K562 (cell line): ENCODE measurements around the gene PPP1R12B. TPM values are rescaled to one million over a fixed set of nuclear protein-coding genes. Genes with fewer than 3 reads are reported as not detected.

Source experiments
- ARNT ChIP-seq, 2 experiments: fragments of 450-650 bp; IDR thresholded peaks; 2 replicates each; pipeline ENCODE4 v1.6.1; 2016; ENCODE audit warnings: mild to moderate bottlenecking in 1 of 2
- BRD9 ChIP-seq: fragments of 450-650 bp; IDR thresholded peaks from 2 replicates; pipeline ENCODE4 v1.6.1; 2018; ENCODE audit warnings: low read depth; ENCODE audit not compliant: partially characterized antibody
- C11orf30 ChIP-seq: fragments of 450-650 bp; IDR thresholded peaks from 2 replicates; pipeline ENCODE4 v1.6.1; 2016; ENCODE audit warnings: low read depth, mild to moderate bottlenecking
- CSDE1 ChIP-seq, 2 experiments: fragments of 450-650 bp; IDR thresholded peaks; 2 replicates each; pipeline ENCODE4 v1.6.1; 2016; ENCODE audit warnings: mild to moderate bottlenecking in 1 of 2
- CXXC5 ChIP-seq: fragments of 250-450 bp; sonication (Bioruptor Pico); IDR thresholded peaks from 2 replicates; pipeline ENCODE4 v1.8.0; 2022; ENCODE audit warnings: inconsistent platforms, mild to moderate bottlenecking, moderate library complexity
- EHMT2 ChIP-seq: fragments of 450-650 bp; IDR thresholded peaks from 2 replicates; pipeline ENCODE4 v1.6.1; 2018; ENCODE audit warnings: antibody characterized with exemption
- GATAD2A ChIP-seq: fragments of 450-650 bp; IDR thresholded peaks from 2 replicates; pipeline ENCODE4 v1.6.1; 2017
- HDAC3 ChIP-seq: fragments of 450-650 bp; IDR thresholded peaks from 2 replicates; pipeline ENCODE4 v1.6.1; 2018; ENCODE audit warnings: borderline replicate concordance, mild to moderate bottlenecking, moderate library complexity; ENCODE audit not compliant: partially characterized antibody
- MEF2D ChIP-seq: conservative IDR thresholded peaks from 2 replicates; pipeline ENCODE4 v1.6.1; 2016; ENCODE audit warnings: low read depth, missing genetic modification characterization, missing compliant biosample characterization
- MTA3 ChIP-seq: fragments of 450-650 bp; formaldehyde crosslinking; IDR thresholded peaks from 2 replicates; pipeline ENCODE4 v1.6.1; 2017; ENCODE audit warnings: mild to moderate bottlenecking, borderline replicate concordance
- SRF ChIP-seq, 2 experiments: fragments of 250-450, 450-650 bp in 1 of 2; sonication (Bioruptor Pico) in 1 of 2; sonication (generic) in 1 of 2; formaldehyde crosslinking; IDR thresholded peaks; 2 replicates each; pipeline versions ENCODE4 v1.5.0 to v1.5.1; 2020 to 2022; ENCODE audit warnings: mild to moderate bottlenecking in 1 of 2, missing genetic modification reagents in 1 of 2
- ZBTB17 ChIP-seq: fragments of 450-650 bp; formaldehyde crosslinking; IDR thresholded peaks from 2 replicates; pipeline ENCODE4 v1.4.0; 2020; ENCODE audit warnings: mild to moderate bottlenecking
- ZBTB34 ChIP-seq: fragments of 250-450 bp; sonication (Bioruptor Pico); IDR thresholded peaks from 2 replicates; pipeline ENCODE4 v1.8.0; 2021; ENCODE audit warnings: mild to moderate bottlenecking, moderate library complexity
- ZBTB9 ChIP-seq: fragments of 450-650 bp; formaldehyde crosslinking; IDR thresholded peaks from 2 replicates; pipeline ENCODE4 v1.4.0; 2020; ENCODE audit warnings: mild to moderate bottlenecking, moderate library complexity
- ZNF318 ChIP-seq, 2 experiments: fragments of 450-650 bp; IDR thresholded peaks; 2 replicates each; pipeline ENCODE4 v1.6.1; 2016; ENCODE audit warnings: mild to moderate bottlenecking in 2 of 2, borderline replicate concordance in 1 of 2, low read depth in 1 of 2, moderate library complexity in 1 of 2
- ZNF589 ChIP-seq: fragments of 200-800 bp; sonication (Bioruptor generic); IDR thresholded peaks from 2 replicates; pipeline ENCODE4 v1.6.1; 2016; ENCODE audit warnings: low read depth, missing genetic modification characterization, missing compliant biosample characterization
- polyA plus RNA-seq, 8 experiments: library from polyadenylated mRNA; depleted of rRNA in 4 of 8; stranded (reverse) in 5 of 8; unstranded in 3 of 8; fragments of >200 nt; fragmentation: Nextera tagmentation in 2 of 8; fragmentation: Illumina TruSeq in 1 of 8; extraction: Ambion mirVana in 2 of 8; extraction: Trizol in 1 of 8; gene quantifications; 2 replicates each; pipeline versions ENCODE4 v1.2.1 to v1.2.3, GENCODE V29; 2011 to 2014; ENCODE audit warnings: inconsistent platforms in 1 of 8, missing spikeins in 1 of 8
- total RNA-seq, 7 experiments: library from RNA; depleted of rRNA in 6 of 7; stranded (reverse); fragments of >200 nt in 6 of 7; fragmentation: Illumina TruSeq in 2 of 7; extraction: Trizol in 2 of 7; gene quantifications; 2 replicates each; pipeline versions ENCODE4 v1.2.1 to v1.2.3, GENCODE V29; 2011 to 2021; ENCODE audit warnings: low replicate concordance in 1 of 7

PPP1R12B gene
- total and polyA plus RNA-seq, 9 of the 15 experiments (the other 6 are each of a cell fraction or from before 2014, with no cell fraction given): 0.73 to 16.9 (median 13.6) TPM

- TF ChIP-seq ZNF318 (IDR thresholded peaks at IDR 0.05; ENCODE audit: borderline replicate concordance in 1 of 2, low read depth in 1 of 2): peak in 1 of 2 experiments; percentile 31; a peak in 1 of 4 replicates
- peak; percentile 94 to 100 for TF ChIP-seq SRF (CRISPR knock-in tag; IDR thresholded peaks at IDR 0.05)
- peak; percentile 74 for TF ChIP-seq MTA3
- TF ChIP-seq GATAD2A: peak; percentile 97
- peak; percentile 90 for TF ChIP-seq C11orf30
- TF ChIP-seq ZBTB17 (CRISPR knock-in tag): peak; percentile 70; the same call in 1 of the 2 replicates
- TF ChIP-seq CXXC5 (CRISPR knock-in tag): peak; percentile 58
- TF ChIP-seq ARNT (IDR thresholded peaks at IDR 0.05): peak in 1 of 2 experiments; percentile 51; a peak in 1 of 4 replicates
- TF ChIP-seq ZNF589 (CRISPR knock-in tag): peak; percentile 81; the same call in 1 of the 2 replicates
- peak; percentile 56 for TF ChIP-seq BRD9
- peak; percentile 97 for TF ChIP-seq EHMT2
- TF ChIP-seq MEF2D (tag): peak; percentile 78
- 0 out of 2 replicates have a peak, but pooled peaks have one; percentile 35 for TF ChIP-seq ZBTB34
- TF ChIP-seq CSDE1 (IDR thresholded peaks at IDR 0.05): peak in 1 of 2 experiments; percentile 71; a peak in 1 of 4 replicates
- peak; percentile 78 for TF ChIP-seq HDAC3
- TF ChIP-seq ZBTB9 (CRISPR knock-in tag): peak; percentile 60
Measured at GRCh38 chr1:202531812-202532616, 183.5 kb downstream of the PPP1R12B start (continued).
